ENCODE data around the gene SOAT1.

- TF ChIP-seq POLR2A (IDR thresholded peaks at IDR 0.05) (no peak), CTCF (IDR thresholded peaks at IDR 0.05) (no peak)
Measured at GRCh38 chr1:179384027-179384426, 90.4 kb downstream of the SOAT1 start.
